HepG2 (cell line): Measurements from ENCODE around the gene SETD1B. TPM values are rescaled to one million over a fixed set of nuclear protein-coding genes. Genes with fewer than 3 reads are reported as not detected.

Source experiments
- CEBPG ChIP-seq: IDR thresholded peaks from 2 replicates; pipeline ENCODE4 v1.6.1; 2016
- KAT7 ChIP-seq: IDR thresholded peaks from 2 replicates; pipeline ENCODE4 v1.6.1; 2018; ENCODE audit warnings: borderline replicate concordance, missing compliant biosample characterization
- NFAT5 ChIP-seq: sonication (generic); formaldehyde crosslinking; IDR thresholded peaks from 2 replicates; pipeline ENCODE4 v1.4.0; 2020; ENCODE audit warnings: missing genetic modification reagents
- PRDM10 ChIP-seq: sonication (generic); formaldehyde crosslinking; IDR thresholded peaks from 2 replicates; pipeline ENCODE4 v1.4.0; 2020; ENCODE audit warnings: low read depth, missing genetic modification reagents
- PTBP1 ChIP-seq: fragments of 200-400 bp; formaldehyde crosslinking; IDR thresholded peaks from 2 replicates; pipeline ENCODE4 v1.6.1; 2018; ENCODE audit warnings: low read length, low read depth; ENCODE audit not compliant: poor library complexity, severe bottlenecking
- ZBTB26 ChIP-seq: IDR thresholded peaks from 2 replicates; pipeline ENCODE4 v1.6.1; 2016; ENCODE audit warnings: missing compliant biosample characterization, missing genetic modification reagents, borderline replicate concordance
- ZFP90 ChIP-seq: sonication (generic); formaldehyde crosslinking; IDR thresholded peaks from 2 replicates; pipeline ENCODE4 v1.8.0; 2022; ENCODE audit warnings: missing genetic modification reagents, mild to moderate bottlenecking, inconsistent platforms, borderline replicate concordance
- ZMYM3 ChIP-seq: sonication (generic); formaldehyde crosslinking; IDR thresholded peaks from 2 replicates; pipeline ENCODE4 v1.5.1; 2020; ENCODE audit warnings: mild to moderate bottlenecking, missing genetic modification reagents
- ZNF501 ChIP-seq: sonication (generic); formaldehyde crosslinking; IDR thresholded peaks from 2 replicates; pipeline ENCODE4 v1.5.1; 2020; ENCODE audit warnings: mild to moderate bottlenecking, moderate library complexity, missing genetic modification reagents
- polyA plus RNA-seq, 8 experiments: library from polyadenylated mRNA; depleted of rRNA in 3 of 8; stranded (reverse) in 7 of 8; unstranded in 1 of 8; fragments of >200 nt; fragmentation: Illumina TruSeq in 4 of 8; extraction: Trizol in 4 of 8; gene quantifications; 2 replicates each; pipeline versions ENCODE4 v1.2.1 to v1.2.3, GENCODE V29; 2011 to 2016; ENCODE audit warnings: low read depth in 4 of 8, missing spikeins in 1 of 8, mixed read lengths in 1 of 8; ENCODE audit not compliant: insufficient read depth in 1 of 8
- total RNA-seq, 5 experiments: library from RNA; depleted of rRNA; stranded (reverse); fragments of >200 nt; fragmentation: Illumina TruSeq; extraction: Trizol; gene quantifications; 2 replicates each; pipeline ENCODE4 v1.2.3, GENCODE V29; 2016; ENCODE audit warnings: low read depth in 1 of 5
- TF ChIP-seq, protein P1 (sequence below): sonication (generic); formaldehyde crosslinking; IDR thresholded peaks from 2 replicates; pipeline ENCODE4 v1.4.0; 2020; ENCODE audit warnings: mild to moderate bottlenecking, missing genetic modification reagents

Gene SETD1B
- total and polyA plus RNA-seq, 2 of the 13 experiments (the other 11 are each of a cell fraction or from before 2014, with no cell fraction given), result 1.1 to 1.4 TPM

GRCh38 chr12:121791671-121792551 is 11.9 kb upstream of the SETD1B start (continued):
- TF ChIP-seq ZBTB26, result no peak
- no peak for TF ChIP-seq NFAT5 (CRISPR knock-in tag)
- TF ChIP-seq ZNF501 (CRISPR knock-in tag), result no peak; the same call in none of the 2 replicates
- TF ChIP-seq PTBP1, result no peak
- TF ChIP-seq ZFP90 (CRISPR knock-in tag), result peak; percentile 26; the same call in 1 of the 2 replicates
- 0 out of 2 replicates have a peak, but pooled peaks have one; percentile 6 for TF ChIP-seq CEBPG (CRISPR knock-in tag)
- peak; percentile 24 for TF ChIP-seq PRDM10 (CRISPR knock-in tag)
- TF ChIP-seq KAT7 (CRISPR knock-in tag), result no peak
- no peak; the same call in 1 of the 2 replicates for TF ChIP-seq ZMYM3 (CRISPR knock-in tag)
- TF ChIP-seq, protein P1, sequence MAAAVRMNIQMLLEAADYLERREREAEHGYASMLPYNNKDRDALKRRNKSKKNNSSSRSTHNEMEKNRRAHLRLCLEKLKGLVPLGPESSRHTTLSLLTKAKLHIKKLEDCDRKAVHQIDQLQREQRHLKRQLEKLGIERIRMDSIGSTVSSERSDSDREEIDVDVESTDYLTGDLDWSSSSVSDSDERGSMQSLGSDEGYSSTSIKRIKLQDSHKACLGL (CRISPR knock-in tag), result no peak
